ENCODE results near the gene ZDHHC18.
A peak's percentile ranks its signal among the peaks of the same experiment; 100 is the strongest.

Gene ZDHHC18

DNA sequence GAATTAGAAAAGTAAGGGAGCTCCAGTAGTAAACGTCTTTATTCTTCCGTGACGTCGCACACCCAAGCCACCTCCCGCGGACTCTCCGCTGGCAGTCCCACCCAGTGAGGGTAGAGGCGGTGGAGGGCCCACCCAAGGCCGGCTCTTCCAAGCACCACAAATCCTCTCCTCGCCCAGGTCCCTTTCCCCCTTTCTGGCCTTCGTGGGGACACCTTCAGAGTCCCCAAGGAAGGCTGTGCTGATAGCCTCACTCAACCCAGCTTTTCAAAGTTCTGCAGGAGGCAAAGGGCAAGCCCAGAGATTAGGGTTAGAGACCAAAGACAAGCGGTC lies 63.9 kb downstream of the ZDHHC18 start:
- no peak for TF ChIP-seq CTCF (IDR thresholded peaks at IDR 0.05; ENCODE audit: extremely low read depth, insufficient read depth, missing control alignments)
- in situ Hi-C loops (cut with MboI; ENCODE audit: low pct_unique_long_range_greater_than_20kb, low sequenced_read_pairs, unreplicated experiment), result no loop called here
- no peak for DNase-seq (ENCODE audit: low spot score)

DNA sequence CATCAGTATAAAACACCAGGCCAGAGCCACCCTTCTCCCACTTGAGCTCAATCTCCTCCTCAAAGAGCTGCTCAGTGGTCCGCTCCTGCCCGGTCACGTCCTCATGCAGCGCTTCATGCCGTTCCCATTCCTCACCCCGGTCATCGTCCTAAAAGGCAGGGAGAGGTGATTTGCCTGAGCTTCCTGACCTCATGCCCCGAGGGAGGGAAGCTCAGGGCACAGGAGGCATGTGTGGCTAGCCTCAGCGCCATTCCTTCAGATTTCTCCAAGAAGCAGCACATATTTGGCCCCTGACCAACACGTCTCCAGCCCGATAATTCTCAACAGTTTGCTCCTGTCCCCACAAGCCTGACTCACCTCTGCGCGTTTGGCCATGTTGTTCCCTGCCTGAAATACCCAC lies 67.8 kb downstream of the ZDHHC18 start:
- in situ Hi-C loops (cut with MboI; ENCODE audit: low pct_unique_long_range_greater_than_20kb, low sequenced_read_pairs, unreplicated experiment), result no loop called here
- no peak for TF ChIP-seq CTCF (IDR thresholded peaks at IDR 0.05; ENCODE audit: extremely low read depth, insufficient read depth, missing control alignments)
- no peak for DNase-seq (ENCODE audit: low spot score)

GRCh38 chr1:26897351-26897750 lies 70.9 kb downstream of the ZDHHC18 start:
- DNase-seq (ENCODE audit: low spot score), result no peak
- in situ Hi-C loops (cut with MboI; ENCODE audit: low pct_unique_long_range_greater_than_20kb, low sequenced_read_pairs, unreplicated experiment), result no loop called here
- no peak for TF ChIP-seq CTCF (IDR thresholded peaks at IDR 0.05; ENCODE audit: extremely low read depth, insufficient read depth, missing control alignments)

DNA sequence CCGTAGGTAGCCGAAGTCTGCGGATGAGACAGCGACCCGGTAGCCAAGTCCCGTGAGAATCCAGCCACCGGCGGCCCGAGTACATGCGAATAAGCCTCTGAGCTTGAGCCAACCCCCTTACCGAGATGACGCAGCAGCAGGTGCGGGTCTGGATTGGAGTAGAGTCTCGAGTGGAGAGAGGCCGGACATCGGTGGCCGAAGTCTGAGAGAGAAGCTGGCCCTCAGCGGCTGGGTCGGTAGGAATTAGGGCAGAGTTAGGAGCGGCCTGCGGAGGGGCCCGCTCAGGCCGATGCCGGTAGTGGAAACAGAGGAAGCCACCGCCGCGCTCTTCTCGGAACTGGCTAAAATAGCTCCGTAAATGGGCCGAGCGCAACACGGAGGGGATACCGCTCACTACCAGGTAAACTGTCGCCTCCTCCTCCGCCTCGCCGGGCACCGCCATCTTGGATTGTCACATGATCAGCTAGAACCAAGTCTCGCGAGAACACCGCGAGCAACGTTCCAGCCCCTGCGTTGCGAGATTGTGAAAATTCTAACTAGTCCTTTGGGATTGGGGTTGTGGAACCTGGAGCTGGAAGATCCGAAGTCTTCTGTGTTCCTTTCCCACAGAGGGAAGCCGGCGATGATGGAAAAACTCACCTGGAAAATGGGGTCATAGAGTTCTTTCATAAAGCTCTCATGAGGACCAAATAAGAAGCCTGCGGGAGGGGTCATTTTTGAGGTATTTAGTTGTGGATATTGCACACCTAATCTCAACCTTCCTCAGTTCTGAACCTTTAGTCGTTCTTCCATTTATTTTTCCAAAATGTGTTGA lies 73.7 kb downstream of the ZDHHC18 start, which contains the start of gene GPATCH3:
Gene GPATCH3, minus strand, starts transcription at position 467 of the 814 bp plus-strand sequence. Its CDS starts 25 bp downstream, at position 442.
- in situ Hi-C loops (cut with MboI; ENCODE audit: low pct_unique_long_range_greater_than_20kb, low sequenced_read_pairs, unreplicated experiment), result no loop called here
- peak; percentile 90 for DNase-seq (ENCODE audit: low spot score)
- no peak for TF ChIP-seq CTCF (IDR thresholded peaks at IDR 0.05; ENCODE audit: extremely low read depth, insufficient read depth, missing control alignments)

DNA sequence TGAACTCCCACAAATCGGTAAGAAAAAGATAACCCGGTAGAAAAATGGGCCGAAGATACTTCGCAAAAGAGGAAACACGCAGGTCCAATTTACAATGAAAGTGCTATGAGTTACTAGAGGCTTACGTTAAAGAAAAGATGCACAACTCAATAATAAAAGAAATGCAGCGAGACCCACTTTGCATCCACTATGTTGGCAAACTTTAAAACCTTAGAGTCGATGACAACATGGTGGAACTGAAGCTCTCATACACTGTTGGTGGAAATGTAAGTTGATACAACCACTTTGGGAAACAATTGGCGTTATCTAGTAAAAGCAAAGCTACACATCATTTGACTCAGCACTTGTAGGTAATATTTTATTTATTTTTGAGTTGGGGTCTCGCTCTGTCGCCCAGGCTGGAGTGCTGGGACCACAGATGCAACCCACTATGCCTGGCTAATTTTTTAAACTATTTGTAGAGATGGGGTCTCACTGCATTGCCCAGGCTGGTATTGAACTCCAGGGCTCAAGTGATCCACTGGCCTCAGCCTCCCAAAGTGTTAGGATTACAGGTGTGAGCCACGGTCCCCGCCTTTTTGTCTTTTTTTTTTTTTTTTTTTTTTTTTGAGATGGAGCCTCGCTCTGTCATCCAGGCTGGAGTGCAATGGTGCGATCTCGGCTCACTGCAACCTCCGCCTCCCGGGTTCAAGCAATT lies 74.5 kb downstream of the ZDHHC18 start:
- in situ Hi-C loops (cut with MboI; ENCODE audit: low pct_unique_long_range_greater_than_20kb, low sequenced_read_pairs, unreplicated experiment), result no loop called here
- DNase-seq (ENCODE audit: low spot score), result no peak
- TF ChIP-seq CTCF (IDR thresholded peaks at IDR 0.05; ENCODE audit: extremely low read depth, insufficient read depth, missing control alignments), result no peak
